Peyer's patch (tissue), 4 donors: Measurements from ENCODE around the gene MAP3K7. TPM values are rescaled to one million over a fixed set of nuclear protein-coding genes. Genes with fewer than 3 reads are reported as not detected.

ENCODE experiments used
- DNase-seq, 3 donors: peaks; one replicate each; pipeline ENCODE4 v3.0.0-alpha.2; 2017 to 2019
- H3K27ac ChIP-seq, 4 donors: fragments of 200-600 bp; sonication (generic); one replicate each; pipeline ENCODE4 v1.5.1; 2016 to 2019
- H3K27me3 ChIP-seq, 2 donors: fragments of 200-600 bp; sonication (generic); one replicate each; pipeline ENCODE4 v1.5.1; 2019
- H3K36me3 ChIP-seq, 3 donors: fragments of 200-600 bp; sonication (generic); one replicate each; pipeline ENCODE4 v1.5.1; 2016 to 2019
- H3K4me1 ChIP-seq, 4 donors: fragments of 200-600 bp; sonication (generic); one replicate each; pipeline ENCODE4 v1.5.1; 2016 to 2019
- H3K4me3 ChIP-seq, 4 donors: fragments of 200-600 bp; sonication (generic); 1 replicate in 3 of 4; 2 replicates in 1 of 4; pipeline ENCODE4 v1.5.1; 2016 to 2019; ENCODE audit warnings: mild to moderate bottlenecking in 1 of 4
- H3K9me3 ChIP-seq, 4 donors: fragments of 200-600 bp; sonication (generic); one replicate each; pipeline ENCODE4 v1.5.1; 2016 to 2019; ENCODE audit warnings: mild to moderate bottlenecking in 1 of 4
- POLR2A ChIP-seq, 2 donors: fragments of 450-650 bp; IDR thresholded peaks; one replicate each; pipeline ENCODE4 v1.5.1; 2017; ENCODE audit warnings: antibody characterized with exemption in 2 of 2, mild to moderate bottlenecking in 2 of 2, moderate library complexity in 2 of 2
- total RNA-seq, 4 donors: library from RNA; depleted of rRNA; stranded (reverse); fragments of >200 nt; gene quantifications; one replicate each; pipeline ENCODE4 v1.1.0, GENCODE V29; 2016
- TF ChIP-seq, protein P1 (sequence below), 6 experiments: fragments of 450-650 bp in 4 of 6; fragments of 200-600 bp in 2 of 6; sonication (generic) in 1 of 6; IDR thresholded peaks; one replicate each; pipeline ENCODE4 v1.5.1; 2017 to 2019; ENCODE audit warnings: antibody characterized with exemption in 6 of 6, mild to moderate bottlenecking in 3 of 6, moderate library complexity in 1 of 6

Gene MAP3K7
- total RNA-seq, 4 donors from 2014 or later, result 20.8 to 30.5 (median 25.1) TPM

DNA sequence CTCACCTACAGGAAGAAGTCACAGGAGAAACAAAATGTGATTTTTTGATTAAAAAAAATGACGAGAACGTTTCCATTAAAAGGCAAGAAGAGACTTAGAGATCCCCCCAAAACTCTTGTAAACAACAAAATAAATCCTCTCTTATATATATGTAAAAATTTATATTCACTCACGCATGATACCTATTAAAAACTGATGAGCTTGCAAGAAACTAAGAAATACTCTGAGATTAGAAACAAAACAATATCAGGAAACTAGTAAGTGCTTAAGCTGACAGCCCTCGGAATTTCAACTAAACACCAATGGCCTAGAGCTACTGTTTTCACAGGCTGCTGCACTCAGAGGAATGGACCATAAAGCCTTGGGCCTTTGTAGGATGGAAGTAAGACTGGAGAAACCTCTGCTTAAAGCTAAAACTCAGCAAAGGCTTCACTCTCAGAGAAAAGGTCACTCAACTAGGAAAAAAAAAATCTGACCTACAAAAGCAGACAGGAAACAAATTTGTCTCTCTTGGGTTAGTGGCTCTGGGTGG, 63.0 kb downstream of the MAP3K7 start:
- Histone ChIP-seq H3K4me1 (no peaks in the 10 kb centered on the region), H3K36me3 (peaks cover 0 to 38% (median 0%) of the 10 kb centered on the region in 3 donors), H3K4me3 (no peak overlapping the region), H3K27ac (no peak overlapping the region), H3K27me3 (no peaks in the 10 kb centered on the region), H3K9me3 (no peaks in the 10 kb centered on the region)
- TF ChIP-seq POLR2A (IDR thresholded peaks at IDR 0.05), result no peak
- TF ChIP-seq, protein P1, sequence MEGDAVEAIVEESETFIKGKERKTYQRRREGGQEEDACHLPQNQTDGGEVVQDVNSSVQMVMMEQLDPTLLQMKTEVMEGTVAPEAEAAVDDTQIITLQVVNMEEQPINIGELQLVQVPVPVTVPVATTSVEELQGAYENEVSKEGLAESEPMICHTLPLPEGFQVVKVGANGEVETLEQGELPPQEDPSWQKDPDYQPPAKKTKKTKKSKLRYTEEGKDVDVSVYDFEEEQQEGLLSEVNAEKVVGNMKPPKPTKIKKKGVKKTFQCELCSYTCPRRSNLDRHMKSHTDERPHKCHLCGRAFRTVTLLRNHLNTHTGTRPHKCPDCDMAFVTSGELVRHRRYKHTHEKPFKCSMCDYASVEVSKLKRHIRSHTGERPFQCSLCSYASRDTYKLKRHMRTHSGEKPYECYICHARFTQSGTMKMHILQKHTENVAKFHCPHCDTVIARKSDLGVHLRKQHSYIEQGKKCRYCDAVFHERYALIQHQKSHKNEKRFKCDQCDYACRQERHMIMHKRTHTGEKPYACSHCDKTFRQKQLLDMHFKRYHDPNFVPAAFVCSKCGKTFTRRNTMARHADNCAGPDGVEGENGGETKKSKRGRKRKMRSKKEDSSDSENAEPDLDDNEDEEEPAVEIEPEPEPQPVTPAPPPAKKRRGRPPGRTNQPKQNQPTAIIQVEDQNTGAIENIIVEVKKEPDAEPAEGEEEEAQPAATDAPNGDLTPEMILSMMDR (IDR thresholded peaks at IDR 0.05), result no peak
- no peak for DNase-seq

DNA sequence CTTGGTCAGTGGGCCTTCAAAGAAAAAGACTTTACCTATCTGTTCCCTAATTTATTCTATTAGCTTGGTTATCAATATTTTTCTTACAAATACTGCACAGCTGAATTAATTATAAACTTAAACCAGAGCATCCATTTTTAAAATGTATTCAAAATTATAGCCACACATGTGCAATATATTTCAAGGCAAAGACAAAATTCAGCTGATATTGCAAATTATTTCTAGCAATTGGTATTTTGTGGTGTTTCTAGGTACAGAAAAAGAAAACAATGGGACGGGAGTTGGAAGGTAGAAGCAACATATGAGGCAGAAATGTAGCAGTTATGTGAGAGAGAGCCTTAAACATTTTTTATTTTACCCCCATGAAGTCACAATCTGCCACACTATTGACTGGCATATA, 64.9 kb downstream of the MAP3K7 start:
- DNase-seq, result no peak
- H3K27ac ChIP-seq, result no peak overlapping the region
- H3K9me3 ChIP-seq, result no peaks in the 10 kb centered on the region
- H3K4me1 ChIP-seq, result no peaks in the 10 kb centered on the region
- no peaks in the 10 kb centered on the region for H3K27me3 ChIP-seq
- no peak overlapping the region for H3K4me3 ChIP-seq
- TF ChIP-seq, protein P1 (IDR thresholded peaks at IDR 0.05), result no peak
- TF ChIP-seq POLR2A (IDR thresholded peaks at IDR 0.05), result no peak
- H3K36me3 ChIP-seq, result peaks cover 0 to 56% (median 0%) of the 10 kb centered on the region in 3 donors

DNA sequence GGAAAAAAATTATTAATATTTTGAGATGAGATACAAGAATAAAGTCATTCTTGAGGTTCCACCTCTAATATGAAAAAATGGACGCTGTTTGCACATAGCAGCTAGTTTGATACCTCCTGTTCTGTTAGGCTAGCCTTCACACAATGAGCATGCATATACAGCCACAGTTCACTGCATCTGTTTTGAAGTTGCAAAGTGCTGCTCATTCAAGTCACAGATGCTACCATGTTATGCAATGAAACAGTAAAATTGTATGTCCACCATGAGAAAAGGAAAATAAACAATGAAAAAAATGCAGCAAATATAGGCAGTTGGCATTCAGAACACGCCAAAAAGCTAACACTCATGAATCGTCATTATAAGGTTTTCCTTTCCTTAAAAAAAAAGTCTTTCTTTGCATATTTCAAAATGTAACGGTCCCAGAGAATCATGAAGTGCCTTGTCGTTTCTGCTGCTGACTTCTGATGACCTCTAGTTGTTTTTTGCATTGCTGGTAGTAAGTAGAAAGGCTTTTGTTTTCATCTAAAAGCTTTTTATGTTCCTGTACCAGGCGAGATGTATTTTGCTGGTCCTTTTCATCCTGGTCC, 70.7 kb downstream of the MAP3K7 start:
- no peak for DNase-seq
- H3K4me1 ChIP-seq, result no peaks in the 10 kb centered on the region
- no peaks in the 10 kb centered on the region for H3K27me3 ChIP-seq
- H3K9me3 ChIP-seq, result no peaks in the 10 kb centered on the region
- H3K36me3 ChIP-seq, result peaks cover 0 to 65% (median 0%) of the 10 kb centered on the region in 3 donors
- no peak overlapping the region for H3K4me3 ChIP-seq
- no peak overlapping the region for H3K27ac ChIP-seq
- TF ChIP-seq, protein P1 (IDR thresholded peaks at IDR 0.05), result no peak
- TF ChIP-seq POLR2A (IDR thresholded peaks at IDR 0.05), result no peak

DNA sequence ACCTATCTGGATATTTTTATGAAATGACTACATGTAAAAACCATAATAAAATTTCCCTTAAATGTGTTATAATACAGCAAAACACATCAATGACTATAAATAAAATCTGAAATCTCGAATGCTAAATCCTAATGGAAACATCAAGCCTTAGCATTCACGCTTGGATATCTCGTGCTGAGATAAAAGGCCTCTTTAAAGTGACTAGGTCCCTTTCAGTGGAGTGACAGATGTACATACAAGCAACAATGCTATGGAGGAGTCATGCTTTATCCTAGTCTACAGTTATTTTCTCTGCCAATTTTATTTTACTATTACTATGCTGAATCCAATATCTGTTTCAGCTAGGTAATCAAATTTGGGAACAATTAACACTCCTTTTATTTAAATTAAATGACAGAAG, 72.4 kb downstream of the MAP3K7 start:
- TF ChIP-seq POLR2A (IDR thresholded peaks at IDR 0.05), result no peak
- TF ChIP-seq, protein P1 (IDR thresholded peaks at IDR 0.05), result no peak
- H3K9me3 ChIP-seq, result no peaks in the 10 kb centered on the region
- H3K36me3 ChIP-seq, result peaks cover 0 to 54% (median 0%) of the 10 kb centered on the region in 3 donors
- H3K27me3 ChIP-seq, result no peaks in the 10 kb centered on the region
- no peaks in the 10 kb centered on the region for H3K4me1 ChIP-seq
- no peak overlapping the region for H3K27ac ChIP-seq
- H3K4me3 ChIP-seq, result no peak overlapping the region
- DNase-seq, result no peak

DNA sequence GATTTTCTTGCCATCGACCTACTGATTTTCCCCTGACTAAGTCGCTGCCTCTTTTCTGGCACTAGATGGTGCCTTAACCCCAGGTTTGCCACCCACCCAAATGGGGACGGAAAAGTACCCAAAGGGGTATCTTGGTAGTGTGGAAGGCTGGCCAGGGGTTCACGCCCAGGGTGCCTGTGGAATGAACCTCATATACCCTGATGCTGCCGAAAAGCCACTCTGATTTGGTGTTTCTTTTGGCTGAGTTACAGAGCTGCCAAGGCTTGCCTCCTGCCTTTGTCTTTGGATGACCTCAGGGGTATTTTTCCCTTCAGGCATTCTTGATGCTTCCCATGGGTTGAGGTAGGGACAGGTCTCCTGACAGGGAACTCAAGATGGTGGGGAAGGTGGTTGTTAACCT, 78.1 kb downstream of the MAP3K7 start:
- H3K27me3 ChIP-seq, result no peaks in the 10 kb centered on the region
- no peak overlapping the region for H3K27ac ChIP-seq
- H3K36me3 ChIP-seq, result peaks cover 0 to 8% (median 0%) of the 10 kb centered on the region in 3 donors
- no peaks in the 10 kb centered on the region for H3K4me1 ChIP-seq
- no peaks in the 10 kb centered on the region for H3K9me3 ChIP-seq
- no peak for TF ChIP-seq POLR2A (IDR thresholded peaks at IDR 0.05)
- TF ChIP-seq, protein P1 (IDR thresholded peaks at IDR 0.05), result no peak
- H3K4me3 ChIP-seq, result no peak overlapping the region
- no peak for DNase-seq
